Measurements from ENCODE around the gene ETV3L. TPM values are rescaled to one million over a fixed set of nuclear protein-coding genes. Genes with fewer than 3 reads are reported as not detected.

Gene ETV3L
- polyA plus RNA-seq (2013, experiment 1 of 2; ENCODE audit: insufficient read length): not detected
- polyA plus RNA-seq (2013, experiment 2 of 2; ENCODE audit: insufficient read length): not detected

DNA sequence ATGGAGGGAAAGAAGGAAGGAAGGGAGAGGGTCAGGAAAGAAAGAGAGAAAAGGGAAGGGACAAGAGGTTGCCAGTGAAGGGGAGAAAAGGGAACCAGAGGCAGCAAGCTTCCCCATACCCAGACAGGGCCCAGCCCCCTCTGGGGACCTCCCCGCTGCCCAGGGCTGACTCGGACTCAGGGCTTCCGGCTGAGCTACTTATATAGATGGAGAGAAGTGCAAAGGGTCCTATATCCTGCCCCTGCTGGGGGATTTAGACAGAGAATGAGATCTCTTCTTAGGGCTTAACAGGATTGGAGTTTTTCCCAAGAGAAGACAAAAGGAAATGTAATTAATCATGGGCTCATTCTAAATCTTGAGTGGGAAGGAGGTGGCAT is at the start of gene ETV3L:
TSS of gene ETV3L (minus strand) at position 176 of the 377 bp plus-strand sequence. CDS start 285 bp downstream, outside the sequence.
- DNase-seq: no peak

DNA sequence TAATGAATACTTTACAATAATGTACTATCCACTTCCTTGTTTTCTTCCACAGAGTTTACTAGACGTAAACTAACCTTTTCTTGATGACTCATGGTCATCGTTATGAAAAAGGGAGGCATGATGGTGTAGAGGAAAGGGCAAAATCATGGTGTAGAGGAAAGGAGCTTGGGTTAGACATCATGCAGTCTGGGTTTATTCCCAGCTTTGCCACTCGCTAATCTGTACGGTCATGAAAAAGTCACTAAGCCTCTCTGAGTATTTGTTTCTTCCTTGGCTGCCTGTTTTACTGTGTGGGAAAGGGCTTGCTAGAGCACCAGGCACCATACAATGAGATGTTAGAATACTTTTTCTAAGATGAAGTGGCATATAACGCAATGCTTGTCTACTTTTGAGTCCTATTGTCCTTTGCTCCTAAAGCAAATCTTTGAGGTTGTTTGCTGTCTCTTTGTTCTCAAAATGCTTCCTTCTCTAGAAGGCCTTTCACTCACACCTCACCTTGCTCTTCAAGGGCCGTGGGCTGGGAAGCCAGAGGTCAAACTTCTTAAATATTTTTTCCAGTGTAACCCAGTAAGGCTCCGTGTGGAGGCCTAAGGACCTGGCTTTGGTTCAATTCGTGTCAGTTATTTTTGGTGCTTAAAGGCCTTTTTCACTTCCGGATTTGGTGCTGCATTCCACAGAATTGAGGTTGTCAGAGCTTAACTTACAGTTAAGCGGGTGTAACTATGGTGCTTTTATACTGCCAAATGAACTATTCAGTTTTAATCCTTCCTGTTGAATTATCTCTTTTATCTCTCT is 48.5 kb upstream of the ETV3L start:
- peak; percentile 30 for DNase-seq

DNA sequence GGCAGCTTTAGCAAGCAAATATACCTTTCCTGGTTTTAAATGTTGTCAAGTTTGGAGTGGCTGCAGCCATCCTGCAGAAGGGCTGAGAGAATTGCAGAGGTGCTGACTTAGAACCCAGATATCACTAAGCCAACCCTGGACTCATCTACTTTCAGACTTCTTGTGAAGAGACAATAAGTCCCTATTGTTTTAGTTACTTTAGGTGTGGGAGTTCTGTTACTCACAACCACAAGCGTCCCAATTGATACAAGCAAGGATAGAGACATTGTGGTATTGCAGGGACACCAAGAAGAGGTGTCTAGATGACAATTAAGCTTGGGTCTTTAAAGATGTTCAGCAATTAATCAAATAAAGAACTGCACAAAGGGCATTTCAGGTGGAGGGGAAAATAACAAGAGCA is 47.4 kb upstream of the ETV3L start:
- DNase-seq: no peak

DNA sequence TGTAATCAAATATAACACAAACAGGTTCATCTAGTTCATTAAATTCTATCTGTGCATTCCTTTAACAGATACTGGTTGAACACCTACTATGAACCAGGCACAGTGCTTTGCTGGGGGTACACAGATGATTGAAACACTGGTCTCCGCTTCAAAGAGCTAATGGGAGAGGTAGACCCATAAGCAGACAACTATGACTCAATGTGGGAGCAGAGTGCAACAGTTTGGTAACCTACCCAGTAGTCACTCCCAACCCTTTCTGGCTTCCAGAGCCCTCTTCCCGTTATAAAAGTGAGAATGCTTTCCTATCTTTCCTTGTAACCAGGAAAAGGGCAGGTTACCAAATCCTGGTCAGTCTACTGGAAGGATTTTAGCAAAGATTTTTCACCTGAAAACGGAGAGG is 46.6 kb upstream of the ETV3L start:
- no peak for DNase-seq

DNA sequence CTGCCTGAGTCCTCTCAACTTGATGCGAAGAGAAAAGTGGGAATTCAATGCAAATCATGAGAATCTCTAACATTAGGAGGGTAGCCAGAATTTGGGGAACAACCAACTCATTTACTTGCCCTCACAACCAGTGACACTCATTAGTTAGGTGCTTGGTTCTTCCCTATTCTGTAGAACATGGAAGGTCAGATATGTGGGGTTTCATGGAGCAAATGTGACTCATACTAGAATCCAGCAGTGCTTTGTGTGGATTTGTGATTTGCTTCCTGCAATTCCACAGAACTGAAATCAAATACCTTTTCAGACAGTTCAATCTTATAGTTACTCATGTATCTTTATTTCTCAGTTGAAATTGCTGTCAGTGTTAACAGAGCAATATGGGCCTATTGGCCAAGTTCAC is 45.5 kb upstream of the ETV3L start:
- DNase-seq: no peak

DNA sequence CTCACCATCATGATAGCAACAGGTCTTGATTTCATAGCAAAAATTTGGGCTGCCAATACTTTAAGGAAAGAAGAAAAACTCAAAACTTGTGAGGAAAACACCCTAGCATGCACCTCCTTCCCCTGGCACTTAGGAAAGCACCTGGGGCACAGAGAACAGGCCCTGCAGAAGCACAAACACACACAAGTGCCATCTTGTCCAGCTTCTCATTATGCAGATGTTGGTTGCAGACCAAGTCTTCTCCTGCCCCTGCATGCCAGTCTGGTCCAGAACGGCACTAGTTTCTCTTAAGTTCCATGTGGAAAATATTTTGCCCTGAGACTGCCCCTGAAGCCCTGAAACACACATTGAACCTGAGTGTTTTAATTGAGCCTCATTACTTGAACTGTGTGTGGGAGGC is 44.9 kb upstream of the ETV3L start:
- no peak for DNase-seq

DNA sequence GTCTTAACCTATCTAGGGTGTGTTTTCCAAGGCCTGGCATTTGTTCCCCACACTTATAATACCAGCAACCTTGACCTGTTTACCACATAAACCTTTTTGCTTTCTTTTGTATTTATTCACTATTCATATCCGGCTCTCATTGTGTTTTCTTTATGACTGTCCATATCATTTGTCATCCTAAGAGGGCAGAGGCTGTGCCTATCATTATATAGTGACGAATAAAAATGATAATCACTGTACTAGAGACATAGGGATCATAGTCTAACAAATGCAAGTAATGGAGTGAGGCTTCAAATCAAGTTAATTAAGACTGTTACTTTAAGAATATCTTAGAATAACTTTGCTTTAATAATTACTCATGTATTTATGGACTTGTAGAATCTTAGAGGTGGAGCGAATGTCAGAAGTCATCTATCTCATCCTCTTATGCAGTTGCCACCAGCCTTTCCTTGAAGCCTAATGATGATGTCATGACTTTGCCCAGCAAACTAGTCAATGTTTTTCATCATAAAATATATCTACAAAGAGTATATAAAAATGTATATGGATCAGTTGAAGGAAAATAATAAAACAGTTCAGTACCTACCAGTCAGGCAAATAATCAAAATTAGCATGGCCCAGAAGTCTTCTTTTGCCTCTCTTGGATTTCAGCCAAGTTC is 43.3 kb upstream of the ETV3L start:
- no peak for DNase-seq

DNA sequence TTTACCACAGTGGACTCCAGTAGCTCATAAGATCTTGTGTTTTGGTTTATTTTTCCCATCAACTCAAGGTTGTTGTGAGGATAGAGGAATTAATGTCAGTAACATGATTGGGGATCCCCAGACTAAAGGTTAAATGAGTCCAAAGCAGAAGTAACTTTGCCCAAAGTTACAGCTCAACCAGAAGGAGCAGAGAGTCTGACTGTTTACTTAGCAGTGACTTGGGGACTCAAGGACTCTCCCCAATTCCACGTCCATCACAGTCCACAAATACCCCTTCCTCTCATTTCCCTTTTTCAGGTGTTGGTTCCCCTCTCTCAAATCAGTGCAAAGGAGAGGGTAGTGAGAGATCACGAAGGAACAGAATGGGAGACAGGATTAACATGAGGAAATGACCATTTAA is 42.6 kb upstream of the ETV3L start:
- no peak for DNase-seq

DNA sequence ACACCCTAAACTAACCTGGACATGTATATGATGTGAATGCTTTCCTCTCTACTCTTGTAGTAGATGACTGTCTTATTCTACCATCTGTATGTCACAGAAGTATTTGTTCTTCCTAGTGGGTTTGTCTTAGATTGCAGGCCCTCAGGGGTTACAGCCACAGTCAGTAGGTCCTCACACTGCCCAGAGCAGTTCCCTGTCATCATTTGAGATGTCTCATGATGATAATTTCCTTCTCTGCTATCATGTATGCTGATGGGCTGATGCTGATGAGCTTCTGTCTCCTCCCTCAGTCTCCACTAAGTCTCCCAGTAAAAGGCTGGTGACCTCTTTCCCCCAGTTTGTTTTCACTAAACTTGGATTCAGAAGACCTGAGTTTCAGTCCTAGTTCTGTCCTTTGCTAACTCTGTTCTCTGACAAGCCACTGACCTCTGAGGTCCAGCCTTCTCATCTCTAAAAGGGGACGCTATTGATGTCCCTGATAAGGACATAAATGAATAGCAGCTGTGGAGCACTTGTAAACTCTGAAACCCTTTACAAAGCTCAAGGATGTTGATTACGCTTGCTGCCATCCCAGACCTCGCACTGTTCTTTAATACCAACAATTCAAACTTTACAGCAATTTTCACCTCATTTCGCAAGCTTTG is 41.7 kb upstream of the ETV3L start:
- DNase-seq: no peak

DNA sequence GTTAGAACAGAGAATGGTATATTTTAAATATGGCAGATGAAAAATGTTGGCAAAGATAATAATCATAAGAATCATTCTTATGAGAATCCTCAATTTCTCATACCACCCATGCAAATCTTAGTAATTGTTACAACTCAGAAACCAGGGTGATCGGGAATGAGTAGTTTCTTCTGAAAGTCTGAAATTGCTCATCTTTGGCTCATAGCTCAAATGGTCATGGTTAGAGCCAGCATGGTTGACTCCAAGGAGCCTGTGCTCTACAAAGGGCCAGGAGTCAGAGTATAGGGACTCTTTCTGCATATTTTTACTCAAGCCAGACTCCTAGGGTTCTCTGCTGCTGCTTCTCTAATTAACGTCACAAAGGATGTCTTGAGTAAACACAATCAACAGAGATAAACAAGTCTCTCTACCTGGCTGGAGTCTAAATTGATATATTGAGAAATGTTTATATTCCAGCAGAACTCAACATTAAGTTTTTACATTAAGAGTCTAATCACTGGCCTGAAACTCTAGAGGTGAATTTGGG is 40.5 kb upstream of the ETV3L start:
- DNase-seq: no peak

DNA sequence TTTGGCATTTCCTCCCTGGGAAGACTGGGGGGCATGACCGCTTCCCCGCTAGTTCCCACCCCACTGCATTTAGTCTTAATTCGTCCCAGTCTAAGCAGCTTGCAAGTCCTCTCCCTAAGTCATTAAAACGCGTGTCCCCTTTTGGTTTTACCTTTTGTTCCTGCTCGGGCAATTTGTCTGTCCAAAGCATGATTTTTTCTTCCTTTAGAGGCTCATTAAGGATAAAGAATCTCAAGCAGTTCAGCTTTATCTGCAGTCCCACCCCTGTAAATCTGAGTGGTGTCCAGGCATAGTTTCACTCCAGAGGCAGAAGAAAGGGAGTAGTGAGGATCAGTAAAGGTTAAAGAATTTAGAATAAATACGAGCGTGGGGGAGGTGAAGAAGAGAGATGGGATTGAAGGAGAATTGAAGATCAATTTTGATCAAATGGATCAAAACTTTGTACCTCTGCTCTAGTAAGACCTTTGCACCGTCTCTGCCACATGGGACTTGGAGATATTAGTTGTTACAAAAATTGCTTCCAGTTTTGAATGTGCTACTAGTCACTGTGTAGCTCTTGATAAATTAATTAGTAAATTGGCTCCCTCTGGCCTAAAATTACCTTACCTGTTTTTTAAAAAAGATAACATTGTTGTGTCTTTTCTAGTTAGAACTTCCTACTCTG is 39.6 kb upstream of the ETV3L start:
- DNase-seq: no peak

DNA sequence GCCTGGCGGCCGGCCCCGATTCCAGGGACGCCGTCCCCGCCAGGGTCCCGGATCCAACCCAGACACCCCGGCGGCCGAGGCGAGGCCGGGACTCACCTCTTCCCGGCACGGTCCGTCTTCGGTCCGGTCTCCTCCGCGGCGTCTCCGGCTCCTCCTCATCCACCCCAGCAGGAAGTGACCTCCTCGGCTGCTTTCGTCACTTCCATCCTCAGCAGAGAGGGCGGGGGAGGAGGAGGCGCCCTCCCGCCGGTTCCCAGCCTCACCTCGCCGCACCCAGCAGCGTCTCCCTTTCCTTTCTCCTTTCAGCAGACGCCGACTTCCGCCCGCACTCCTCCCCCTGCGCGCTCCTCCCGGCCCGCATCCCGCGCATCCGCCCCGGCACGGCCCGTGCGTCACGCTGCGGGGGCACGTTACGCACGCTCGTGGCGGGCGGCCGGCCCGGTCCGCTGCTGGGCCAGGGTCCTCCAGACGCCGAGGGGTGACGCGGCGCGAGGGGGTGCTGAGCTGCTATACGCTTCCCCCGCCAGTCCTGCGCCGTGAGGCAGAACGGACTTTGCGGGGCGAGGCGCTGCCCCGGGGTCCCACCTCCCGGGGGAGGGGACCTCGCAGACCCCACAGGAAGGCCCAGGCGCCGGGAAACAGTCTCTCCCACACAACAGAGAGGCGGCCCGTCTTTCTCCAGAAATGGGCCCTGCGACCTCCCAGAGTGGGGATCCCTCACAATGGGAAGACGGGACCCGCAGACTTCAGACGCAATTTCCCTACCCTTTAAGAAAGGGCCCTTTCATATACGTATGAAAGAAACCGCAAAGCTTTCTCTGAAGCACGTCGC is 38.8 kb upstream of the ETV3L start, which contains the start of gene ETV3:
TSS of gene ETV3 (minus strand) at position 176 of the 832 bp plus-strand sequence. CDS start 2,043 bp downstream, outside the sequence.
- peak; percentile 93 for DNase-seq

DNA sequence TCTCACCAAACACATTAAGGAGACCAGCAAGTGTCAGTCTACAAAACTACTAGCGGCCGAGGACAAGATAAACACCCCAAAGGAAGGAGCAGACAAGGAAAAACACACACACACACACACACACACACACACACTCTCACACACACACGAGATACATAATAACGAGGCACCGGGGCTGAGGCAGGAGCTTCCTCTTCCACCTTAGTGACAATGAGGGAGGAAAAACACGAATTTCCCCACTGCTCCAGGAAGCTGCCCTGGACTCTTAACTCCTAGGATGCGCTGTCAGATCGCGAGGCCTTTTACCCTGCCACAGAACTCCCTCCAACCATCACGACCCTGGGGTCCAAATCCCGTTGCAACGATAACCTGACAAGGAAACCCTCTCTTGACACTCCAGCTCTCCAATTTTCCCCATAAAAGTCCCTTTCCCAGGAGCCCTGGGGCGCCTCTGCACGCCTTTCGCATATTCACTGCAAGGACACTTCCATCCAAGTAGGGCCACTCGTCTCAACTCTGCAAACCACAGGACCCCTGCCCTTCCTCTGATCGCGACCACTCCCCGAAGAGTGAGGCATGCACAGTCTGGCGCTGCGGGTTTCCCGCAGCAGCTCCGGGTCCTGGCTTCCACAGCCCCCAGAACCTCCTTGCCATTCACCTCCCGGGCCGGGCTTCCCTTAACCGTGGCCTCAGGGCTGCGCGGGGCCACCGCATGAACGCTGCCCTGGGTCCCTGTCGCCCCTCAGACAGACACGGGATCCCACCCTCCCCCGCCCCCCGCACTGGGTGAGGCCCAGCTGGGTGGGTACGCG is 38.0 kb upstream of the ETV3L start:
- no peak for DNase-seq

DNA sequence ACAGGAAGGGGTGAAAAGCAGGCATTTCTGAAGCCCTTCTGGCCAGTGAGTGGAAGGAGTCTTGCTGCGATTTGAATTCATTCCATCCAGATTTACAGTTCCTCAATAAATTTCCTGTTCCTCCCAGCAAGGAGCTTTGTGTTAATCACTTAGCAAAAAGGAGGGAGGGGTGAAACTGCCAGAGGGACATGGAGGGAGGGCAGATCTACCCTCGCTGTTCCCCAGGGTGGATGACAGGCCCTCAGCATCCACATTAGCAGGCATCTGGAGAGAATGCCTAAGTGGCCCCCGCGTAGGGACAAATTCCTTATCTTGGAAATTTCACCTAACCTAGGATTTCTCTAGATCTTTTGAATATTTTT is 37.4 kb upstream of the ETV3L start:
- no peak for DNase-seq

DNA sequence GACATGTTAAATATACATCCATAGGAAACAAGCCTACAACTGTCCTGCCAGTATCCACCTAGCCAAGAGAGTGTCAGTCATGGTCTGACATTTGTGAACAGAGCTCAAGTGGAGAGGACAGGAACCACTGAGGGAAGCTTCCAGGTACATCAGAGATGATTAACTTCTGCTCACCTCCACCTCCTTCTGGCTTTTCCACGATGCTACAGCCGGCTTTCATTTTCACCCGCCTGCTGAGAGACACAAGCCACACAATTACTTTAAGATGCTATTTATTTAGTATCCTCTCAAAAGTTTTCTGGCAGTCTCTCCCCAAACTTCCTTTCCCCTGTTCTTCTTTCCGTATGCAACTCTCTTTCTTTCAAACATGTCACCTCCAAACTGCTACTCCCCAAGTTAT is 36.5 kb upstream of the ETV3L start:
- no peak for DNase-seq

DNA sequence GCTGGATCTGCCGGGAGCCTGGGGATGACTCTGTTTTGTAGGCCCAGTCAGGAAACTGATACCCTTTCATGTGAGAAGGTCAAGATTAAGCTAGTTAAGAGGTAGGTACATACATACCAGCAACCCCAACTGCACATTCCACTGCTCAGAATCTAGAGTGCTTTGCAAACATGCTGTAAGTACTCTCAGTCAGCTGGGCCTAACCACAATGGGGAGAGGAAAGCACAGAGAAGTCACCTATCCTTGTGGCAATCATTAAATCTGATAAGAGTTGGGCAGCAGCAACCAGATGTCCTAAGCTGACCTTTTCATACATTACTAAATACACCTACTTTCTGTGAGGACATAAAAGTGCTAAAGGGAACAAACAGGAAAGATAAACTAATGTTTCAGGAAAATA is 36.0 kb upstream of the ETV3L start:
- DNase-seq: no peak

DNA sequence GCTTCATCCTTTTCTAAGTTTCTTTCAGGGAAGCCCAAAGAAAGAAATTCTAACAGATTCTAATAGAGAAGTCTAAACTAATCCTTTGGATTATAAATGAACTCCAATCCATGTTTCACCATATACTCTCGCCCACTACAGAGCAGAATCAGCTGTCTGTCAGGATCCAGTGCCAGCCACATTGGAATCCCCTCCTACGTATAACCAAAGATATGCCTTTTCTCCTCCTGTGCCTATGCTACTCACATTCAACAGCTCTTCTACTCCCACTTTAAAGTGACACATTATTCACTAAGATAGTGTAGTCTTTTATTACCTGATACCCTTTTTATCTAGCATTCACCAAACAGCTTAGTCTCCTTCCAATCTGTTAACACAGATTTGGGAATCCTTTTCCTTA is 35.5 kb upstream of the ETV3L start:
- no peak for DNase-seq

DNA sequence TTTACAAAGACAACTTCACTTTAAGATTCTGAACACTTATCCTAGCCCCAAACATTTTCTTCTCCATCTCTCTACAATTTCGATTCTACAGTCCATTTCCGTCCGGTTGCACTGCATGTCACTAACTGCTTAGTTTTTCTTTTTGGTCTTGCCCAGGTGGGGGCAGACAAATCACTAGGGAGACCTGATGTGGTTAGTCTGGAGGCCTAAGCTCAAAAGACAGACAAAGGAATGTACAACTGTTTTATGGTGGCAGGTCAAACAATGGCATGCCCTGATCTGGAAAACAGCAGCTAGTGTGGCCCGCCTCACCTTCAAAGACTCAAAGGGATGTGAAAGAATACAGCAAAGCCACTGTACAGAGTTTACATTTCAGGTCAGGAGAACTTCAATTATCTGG is 34.8 kb upstream of the ETV3L start:
- DNase-seq: no peak

DNA sequence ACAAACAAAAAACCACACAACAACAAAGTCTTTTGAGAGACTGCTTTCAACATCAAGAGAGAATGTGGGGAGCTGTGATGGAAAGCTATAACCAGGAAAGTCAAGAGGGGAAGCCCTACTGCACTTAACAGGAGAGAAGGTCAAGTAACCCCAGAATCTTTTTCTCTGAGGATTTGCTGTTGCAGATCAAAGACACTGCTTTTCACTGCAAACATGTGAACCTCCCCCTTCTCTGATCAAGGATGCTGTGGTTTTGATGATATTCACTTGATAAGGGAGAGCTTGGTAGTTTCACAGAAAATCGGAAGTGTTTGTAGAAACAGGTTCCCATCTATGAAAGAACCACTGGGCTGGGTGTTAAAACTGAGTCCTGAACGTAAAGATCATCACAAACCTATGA is 33.8 kb upstream of the ETV3L start:
- DNase-seq: no peak

DNA sequence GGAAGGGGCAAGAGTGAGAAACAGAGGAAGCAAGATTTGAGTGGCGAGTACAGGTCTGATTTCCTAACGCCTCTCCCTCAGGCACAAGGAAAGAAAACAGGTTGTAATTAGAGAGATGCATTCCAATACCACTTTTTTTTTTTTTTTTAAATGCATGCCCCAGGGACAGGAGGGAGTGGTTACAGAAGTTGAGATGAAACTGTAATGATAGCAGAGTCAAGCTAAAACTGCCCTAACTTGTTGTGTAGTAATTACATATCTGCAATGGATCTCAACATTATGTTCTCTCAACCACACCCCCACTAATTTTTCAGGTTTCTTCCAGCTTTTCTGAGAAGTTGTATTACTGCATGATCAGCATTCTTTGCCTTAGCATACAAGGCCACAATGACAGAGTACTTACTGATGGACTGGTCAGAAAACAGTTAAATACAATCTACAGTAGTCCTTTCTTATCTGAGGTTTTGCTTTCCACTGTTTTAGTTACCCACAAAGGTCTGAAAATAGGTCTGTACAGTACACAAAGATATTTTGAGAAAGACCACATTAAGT is 33.1 kb upstream of the ETV3L start:
- no peak for DNase-seq

DNA sequence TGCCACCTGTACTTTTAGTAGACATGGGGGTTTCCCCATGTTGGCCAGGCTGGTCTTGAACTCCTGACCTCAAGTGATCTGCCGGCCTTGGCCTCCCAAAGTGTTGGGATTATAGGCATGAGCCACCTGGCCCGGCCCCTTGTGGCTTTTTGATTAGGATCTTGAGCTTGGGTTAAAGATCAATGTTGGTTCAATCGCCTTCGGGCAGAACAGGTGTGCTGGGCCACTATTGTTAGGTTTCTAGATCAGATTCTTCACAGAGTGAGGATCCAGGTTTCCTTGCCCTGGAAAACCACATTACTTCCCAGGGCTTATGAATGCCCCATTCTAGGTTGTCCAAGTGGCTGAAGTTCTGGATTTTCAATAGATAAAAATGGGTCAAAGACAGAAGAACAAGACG is 32.5 kb upstream of the ETV3L start:
- no peak for DNase-seq

Measured in fibroblast of skin of abdomen (primary cell).